GOT3 (cell line): ENCODE results near the gene RBFOX2.

Experiments
- DNase-seq: peaks from one replicate; lab custom pipeline; 2025; ENCODE audit warnings: mixed read lengths; lab: John Stamatoyannopoulos, UW

The RBFOX2 gene

DNA sequence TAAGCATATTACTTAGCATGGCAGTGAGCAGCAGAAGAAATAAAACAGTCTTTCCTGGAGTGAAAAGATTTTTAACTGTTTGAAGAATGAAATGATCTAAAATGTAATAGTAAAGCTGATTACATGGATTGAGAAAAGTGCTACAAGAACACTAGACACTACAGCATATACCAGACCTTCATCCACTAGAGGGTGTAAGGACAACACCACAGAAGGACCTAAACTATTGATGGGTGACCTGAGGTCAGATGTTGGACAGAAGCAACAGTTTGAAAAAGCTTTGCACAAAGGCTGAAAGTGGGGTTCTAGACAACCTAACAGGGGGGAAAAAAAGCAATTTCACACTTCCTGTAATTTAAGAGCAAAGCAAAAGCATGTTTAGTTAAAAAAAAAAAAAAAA is 97.7 kb downstream of the RBFOX2 start:
- no peak for DNase-seq

DNA sequence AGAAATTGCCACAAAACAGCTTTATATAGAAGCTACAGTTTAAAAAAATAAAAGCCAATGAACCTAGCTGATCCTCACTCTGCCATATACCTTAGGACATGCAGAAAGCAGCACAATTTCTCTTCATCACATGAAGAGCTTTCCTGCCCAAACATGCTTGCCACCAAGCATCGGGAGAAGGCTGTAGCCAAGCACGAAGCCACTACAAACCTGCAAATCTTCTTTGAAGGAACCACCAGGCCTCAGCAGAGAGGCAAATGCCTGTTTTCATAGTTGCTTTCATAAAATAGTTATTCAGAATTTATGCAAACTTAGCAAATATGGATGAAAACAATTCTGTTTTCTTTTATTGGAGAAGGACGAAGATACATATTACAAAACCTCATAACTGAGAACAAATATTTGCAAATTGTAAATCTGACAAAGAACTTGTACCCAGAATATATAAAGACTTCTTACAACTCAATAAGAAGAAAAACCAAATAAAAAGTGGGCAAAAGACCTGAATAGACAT is 100.3 kb downstream of the RBFOX2 start:
- DNase-seq, result no peak

DNA sequence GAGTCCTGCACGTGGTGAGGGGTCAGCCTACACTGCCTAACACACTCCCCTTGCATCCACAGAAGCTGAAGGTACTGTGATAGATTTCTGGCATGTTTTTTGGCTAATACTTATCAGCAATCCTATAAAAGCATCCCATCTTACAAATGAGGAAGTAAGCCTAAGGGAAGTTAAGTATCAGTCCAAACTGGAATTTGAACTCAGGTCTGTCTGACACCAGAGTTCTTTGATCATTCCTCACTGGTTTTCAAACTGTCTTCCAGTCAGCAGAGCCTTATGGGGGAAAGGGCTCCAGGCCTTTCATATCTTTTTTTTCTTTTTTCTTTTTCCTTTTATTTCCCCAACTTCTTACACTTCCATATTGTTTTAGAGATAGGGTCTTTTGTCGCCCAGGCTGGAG is 105.6 kb downstream of the RBFOX2 start:
- DNase-seq, result no peak

DNA sequence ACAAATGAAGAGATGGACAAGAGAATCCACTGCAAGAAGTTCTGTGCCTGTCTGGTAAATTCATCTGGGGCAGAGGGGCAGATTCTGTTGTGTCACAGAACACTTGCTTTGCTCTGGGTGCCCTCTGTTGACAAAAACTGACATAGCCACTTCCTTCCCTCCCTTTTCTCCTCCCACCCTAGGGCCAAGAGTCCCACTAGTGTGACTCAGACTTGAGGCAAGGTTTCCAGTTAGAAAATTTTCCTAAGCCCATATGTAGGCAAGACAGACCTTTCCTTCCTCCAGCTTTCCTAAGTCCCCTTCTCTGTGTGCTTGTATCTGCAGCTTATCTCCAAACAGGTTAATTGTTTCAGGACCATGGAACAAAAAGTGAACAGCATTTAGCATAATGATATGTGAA is 106.8 kb downstream of the RBFOX2 start:
- DNase-seq, result peak; percentile 23

DNA sequence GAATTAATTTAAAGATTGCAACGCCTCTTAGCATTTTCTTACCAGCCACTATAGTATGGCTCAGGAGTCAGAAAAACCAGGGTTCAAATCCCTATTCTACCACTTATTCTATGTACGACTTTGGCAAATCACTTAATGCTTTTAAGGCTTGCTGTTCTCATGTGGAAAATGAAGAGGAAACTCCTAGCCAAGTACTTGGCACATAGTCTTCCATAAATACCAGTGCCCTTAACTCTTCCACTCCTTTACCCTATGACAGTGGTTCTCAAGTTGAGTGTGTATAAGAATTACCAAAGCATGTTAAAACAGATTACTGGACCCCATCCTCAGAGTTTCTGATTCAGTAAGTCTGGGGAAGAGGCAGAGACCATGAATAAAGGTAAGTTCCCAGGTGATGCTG is 107.6 kb downstream of the RBFOX2 start:
- DNase-seq, result no peak

DNA sequence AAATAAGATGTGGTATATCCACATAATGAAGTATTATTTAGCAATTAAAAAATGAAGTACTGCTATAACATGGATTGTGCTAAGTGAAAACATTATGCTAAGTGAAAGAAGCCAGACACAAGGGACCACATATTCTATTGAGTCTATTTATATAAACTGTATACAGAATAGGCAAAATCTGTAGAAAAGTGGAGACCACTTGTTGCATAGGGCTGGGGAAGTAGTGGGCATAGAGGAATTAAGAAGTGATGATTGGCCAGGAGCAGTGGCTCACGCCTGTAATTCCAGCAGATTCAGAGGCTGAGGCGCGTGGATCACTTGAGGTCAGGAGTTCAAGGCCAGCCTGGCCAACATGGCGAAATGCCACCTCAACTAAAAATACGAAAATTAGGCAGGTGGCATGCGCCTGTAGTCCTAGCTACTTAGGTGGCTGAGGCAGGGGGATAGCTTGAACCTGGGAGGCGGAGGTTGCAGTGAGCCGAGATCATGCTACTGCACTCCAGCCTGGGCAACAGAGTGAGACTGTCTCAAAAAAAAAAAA is 109.6 kb downstream of the RBFOX2 start:
- no peak for DNase-seq

DNA sequence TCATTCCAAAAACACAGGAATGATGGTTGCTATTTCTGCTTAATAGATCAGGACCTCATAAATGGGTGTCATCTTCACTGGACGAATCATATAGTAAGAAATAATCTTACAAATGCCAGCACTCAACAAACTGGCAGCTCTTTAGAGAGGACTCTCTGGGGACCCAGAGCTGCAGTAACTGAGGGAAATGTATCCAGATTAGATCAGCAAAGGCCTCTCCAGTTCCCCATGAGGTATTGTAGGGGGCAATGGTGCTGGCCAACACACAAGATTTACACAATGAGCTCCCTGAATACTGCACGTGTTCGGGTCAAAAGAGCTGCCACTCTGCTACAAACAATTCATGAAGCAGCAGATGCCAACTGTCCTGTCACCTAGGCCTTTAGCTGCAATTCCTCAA is 110.2 kb downstream of the RBFOX2 start:
- no peak for DNase-seq

DNA sequence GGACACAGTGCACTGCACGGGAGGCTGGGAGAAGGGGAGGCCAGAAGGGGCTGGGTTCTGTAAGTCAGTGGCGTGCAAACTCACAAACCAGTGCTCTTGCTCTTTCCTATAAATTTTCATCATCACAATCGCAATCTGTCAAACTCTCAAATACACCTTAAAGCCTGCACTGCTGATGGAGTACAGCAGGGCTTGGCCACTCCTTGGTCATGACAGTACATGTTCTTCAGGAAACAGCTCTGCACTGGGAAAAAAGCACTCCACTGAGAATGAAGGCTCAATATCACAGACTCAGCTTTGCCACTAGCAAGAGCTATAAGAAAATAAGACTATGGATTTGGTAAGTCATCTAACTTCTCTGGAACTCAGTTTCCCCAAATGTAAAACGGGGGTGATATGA is 111.0 kb downstream of the RBFOX2 start:
- no peak for DNase-seq

DNA sequence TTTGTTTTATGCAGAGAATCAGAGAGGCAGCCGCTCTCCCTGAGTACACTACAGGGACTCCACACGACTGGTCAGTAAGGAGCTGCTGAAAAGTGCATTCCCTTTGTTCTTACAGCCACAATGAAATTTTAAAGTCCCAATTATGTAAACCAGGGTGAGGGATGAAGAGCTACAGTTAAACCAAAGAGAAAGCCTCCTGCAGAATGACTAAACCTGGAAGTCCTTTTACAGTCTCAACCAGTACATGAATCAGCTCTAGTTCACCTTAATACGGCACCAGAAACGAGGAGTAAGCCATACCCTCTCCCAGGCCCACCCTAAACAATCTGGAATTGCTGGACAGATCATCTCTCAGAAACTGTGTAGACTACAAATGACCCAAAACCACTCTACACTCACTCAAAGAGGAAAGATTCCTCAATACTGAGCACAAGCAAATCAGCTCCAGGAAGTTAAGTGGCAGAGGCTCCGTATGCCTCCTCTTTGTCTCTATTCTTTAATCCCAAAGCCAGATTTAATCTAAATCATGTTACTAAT is 113.1 kb downstream of the RBFOX2 start:
- no peak for DNase-seq

DNA sequence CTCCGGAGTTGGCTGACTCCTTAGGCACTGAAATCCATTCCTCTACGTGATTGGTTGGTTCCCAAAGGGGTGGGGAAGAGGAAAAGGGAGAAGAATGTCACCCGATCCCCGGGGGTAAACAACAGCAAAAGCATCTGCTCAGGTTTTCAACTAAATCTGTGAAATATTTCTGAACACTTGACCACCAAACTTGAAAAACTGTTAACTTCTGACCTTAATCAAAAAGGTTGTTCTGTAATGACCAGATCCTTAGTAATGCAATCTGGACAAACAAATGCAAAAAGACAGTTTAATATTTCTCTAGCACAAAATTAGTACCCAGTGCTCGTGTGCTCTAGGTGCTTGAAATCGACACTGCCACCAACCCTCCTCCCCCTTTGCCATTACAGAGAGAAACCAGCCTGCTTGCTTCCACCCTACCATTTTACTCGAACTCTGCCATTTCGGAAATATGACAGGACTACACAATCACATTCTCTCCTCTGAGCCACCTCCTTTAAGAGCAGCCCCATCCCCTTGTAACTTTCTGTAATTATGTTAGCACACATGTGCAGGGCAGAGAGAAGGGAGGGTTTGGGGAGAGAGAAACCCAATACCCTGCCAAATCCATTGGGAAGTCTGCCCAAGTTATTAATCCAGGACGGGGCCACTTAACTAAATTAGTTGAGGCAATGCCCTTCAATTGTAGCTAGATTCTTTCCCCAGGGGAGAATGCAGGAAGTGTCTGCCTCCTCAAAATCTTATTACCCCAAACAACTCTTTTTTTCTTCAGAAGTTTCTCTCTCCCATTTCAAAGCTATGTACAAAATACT is 113.8 kb downstream of the RBFOX2 start:
- DNase-seq, result no peak

DNA sequence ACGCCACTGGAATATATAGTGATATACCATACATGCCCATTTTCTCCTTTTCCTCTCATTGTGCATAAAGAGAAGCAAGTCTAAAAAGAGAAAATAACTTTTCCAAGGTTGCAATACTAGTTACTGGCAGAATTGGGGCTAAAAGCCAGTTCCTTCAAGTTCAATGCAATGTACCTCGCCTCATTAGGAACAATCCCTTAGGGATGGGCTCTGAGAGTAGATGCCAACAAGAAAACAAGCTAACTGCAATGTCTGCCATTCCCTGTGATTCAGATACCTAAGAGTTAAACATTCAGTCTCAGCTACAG is 114.3 kb downstream of the RBFOX2 start:
- no peak for DNase-seq

DNA sequence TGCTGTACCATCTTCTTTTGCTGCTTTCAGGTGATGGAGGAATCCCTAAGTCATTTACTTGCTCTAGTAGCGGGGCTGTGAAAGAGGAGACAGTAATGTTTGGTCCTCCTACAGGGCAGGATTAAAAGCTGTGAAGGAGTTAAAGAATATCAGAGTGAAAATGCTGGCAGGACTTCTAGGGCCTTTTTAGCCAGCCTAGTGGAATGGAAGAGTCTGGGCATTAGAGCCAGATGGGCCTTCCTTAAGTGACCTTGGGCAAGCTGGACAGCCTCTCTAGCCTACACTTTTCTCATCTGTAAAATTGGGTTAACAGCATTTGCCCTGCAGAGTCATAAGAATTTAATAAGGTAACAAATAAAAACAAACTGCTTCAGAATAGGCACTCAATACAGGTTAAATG is 114.7 kb downstream of the RBFOX2 start:
- DNase-seq, result no peak

DNA sequence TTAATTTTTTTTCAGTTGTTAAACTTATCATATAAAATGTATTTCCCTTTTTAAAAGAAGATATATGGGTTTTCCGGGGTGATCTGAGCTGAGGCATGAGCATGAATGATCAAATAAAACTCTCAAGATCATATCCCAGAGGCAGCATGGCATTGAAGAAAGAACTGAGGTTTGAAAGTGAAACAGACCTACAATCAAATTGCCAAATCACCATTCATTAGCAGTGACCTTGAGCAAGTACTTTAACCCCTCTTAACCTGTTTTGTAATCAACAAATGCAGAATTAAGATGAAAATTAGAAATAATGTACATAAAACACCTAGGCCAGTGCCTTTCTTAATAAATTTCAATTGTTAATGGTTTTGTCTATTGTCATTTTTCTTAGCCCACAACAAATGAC is 116.0 kb downstream of the RBFOX2 start:
- no peak for DNase-seq

DNA sequence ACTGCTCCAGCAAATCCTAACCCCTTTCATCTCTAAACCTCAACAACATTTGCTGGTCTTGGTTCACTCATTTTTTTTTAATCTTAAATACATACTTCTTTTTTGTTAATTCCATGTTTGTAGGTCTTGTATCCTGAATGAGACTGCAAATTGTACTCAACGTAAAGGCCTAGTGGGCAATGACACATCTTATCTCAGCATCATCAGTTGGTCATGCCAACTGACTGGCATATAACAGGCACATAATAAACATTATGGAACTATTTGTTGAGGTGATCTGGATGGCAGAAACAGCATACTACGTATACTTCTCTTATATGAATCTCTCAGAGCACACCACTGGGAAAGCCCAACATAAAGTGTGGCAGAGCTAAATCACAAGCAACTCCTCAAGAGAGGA is 116.7 kb downstream of the RBFOX2 start:
- no peak for DNase-seq

DNA sequence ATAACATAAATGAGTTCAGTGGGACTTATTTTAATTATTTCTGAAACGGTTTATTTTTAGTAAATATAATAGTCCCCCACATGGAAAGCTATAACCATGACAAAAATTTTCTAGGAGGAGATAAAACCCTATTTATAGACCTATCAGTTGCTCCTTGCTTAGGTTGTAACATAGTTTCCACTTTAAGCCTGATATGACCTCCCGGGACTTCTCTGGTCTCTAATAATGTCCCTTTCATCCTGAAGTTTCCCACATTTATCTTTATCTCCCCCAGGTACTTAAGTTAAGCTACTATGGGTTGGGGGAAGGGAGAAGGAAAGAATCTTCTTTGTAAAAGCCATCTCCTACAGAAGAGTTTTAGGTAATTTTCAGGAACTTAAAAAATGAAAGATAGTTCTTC is 117.7 kb downstream of the RBFOX2 start:
- DNase-seq, result no peak

DNA sequence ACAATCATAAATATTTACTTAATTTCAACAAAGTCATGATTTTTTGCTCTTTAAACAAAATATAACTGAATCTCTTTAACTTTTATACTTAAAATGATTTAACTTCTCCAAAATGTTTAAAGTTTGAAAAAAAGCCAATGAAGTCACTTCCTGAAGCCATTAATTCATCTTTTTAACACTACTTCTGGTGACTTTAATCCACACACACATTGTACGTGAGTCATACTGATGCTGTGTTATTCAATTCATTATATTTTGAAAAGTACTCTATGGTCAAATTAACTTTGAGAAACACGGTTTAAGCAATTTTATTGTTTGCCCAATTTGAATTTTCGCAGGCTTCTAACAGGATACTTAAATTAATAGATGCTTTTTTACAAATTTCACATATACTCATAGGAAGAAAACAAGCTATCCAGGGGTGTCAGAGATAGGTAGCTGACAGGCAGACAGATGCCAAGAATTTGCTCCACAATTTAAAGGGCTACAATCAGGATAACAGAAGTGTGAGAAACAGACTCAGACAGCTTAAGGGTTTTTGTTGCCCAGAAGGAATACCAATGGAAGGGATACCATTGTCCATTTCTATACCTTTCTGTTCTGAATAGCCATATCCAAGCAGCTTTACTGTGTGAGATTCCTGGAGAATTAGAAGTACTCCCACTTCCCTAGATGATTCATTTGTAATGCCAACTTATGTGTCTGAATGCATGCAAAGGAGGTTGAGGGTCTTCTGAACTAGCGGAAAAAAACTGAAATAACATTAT is 118.4 kb downstream of the RBFOX2 start:
- DNase-seq, result no peak

DNA sequence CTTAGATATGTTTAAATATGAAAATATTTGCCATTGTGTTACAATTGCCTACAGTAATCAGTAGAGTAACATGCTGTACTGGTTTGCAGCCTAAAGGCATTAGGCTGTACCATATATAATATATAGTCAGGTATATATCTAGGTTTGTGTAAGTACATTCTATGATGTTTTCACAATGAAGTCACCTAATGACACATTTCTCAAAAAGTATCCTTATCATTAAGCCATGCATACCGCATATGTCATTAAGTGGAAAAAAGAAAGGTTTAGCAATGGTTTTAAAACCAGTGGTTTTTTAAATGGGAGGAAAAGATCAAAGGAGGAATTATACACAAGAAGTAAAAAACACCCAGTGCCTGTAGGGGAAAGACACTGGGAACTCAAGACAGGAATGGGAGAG is 122.7 kb downstream of the RBFOX2 start:
- no peak for DNase-seq

DNA sequence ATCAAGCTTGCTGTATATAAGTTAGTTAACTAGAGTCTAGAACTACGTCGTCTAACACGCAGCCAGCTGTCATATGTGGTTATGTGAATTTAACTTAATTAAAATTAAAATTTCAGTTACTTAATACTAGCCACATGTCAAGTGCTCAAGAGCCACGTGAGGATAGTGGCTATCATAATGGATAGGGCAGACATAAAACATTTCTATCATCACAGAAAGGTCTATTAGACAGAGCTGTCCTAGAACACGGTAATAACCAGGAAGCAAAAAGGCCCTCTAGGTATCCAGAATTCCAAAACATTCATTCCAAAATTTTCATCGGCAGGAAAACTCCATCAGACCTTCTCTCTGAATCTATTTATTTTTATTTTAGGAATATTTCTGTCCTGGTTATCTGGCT is 123.9 kb downstream of the RBFOX2 start:
- no peak for DNase-seq

DNA sequence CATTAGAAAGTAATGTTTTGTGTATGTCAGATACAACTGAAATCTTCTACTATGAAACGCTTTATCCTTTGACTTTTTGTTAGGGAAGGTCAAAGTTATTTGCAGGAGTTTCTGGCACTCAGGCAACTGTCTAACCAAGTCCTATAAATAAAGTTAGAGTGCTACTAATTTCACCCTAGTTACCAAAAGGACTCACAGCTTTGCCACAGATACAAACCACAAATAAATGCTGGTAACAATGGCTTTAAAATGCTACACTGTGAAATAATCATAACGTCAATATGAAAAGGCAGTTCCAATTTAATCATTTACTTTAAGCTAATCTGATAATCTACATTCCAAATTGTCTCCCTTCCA is 124.3 kb downstream of the RBFOX2 start:
- DNase-seq, result no peak

DNA sequence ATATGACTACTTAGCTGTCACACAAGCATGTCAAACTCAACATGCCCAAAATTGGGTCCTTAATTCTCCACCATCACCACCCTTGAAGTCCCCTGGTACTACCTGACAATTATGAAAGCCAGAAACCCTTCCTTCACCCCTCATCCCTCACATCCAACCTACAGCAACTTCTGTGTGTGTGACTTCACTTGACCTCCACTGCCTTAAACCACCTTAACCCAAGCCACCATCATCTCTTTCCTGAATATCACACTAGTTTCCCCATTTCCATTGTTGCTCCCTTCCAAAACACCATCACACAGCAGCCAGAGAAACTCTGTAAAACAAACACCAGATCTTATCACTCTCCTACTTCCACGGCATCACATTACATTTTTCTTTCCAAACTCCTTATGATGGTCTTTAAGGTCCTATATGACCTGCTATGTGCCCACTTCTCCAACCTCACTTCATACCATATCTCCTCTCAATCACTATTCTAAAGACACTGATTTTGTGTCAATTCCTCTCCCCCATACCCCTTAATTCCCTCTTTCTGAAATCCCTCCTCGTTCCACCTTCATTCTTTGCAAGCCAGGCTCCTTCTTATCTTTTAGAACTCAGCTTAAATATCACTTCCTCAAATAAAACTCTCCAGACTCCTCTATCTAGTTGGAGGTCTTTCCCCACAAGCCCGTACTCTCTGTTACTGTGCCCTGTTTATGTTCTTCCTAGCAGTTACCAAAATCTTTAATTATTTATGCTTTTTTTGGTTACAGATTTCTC is 124.9 kb downstream of the RBFOX2 start:
- no peak for DNase-seq

DNA sequence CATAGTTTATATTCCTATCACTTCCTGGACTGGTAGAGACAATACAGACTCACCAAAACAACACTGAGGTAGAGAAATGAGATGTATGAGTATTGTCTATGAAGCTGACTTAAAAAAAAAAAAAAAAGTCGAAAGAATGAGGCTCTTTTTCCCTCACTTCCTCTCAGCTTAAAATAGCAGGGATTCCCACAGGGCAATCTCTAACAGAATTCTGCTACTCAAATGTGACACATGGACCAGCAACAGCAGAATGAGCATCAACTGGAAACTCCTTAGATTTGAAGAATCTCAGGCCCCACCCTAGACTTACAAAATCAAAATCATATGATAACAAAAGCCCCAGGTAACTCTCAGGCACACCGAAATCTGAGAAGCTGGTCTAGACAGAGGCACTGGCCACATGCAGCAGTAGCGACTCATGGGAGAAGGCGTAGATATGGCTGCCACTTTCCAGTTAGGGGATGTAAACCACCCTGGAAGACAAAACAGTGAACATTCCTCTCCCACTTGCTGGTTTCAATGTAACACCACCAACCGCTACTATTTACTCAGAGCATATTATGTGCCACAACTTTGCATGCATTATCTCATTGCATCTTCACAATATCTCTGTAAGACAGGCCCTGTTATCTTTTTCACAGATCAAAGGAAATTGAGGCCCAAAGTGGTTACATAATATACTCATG is 128.0 kb downstream of the RBFOX2 start:
- no peak for DNase-seq

DNA sequence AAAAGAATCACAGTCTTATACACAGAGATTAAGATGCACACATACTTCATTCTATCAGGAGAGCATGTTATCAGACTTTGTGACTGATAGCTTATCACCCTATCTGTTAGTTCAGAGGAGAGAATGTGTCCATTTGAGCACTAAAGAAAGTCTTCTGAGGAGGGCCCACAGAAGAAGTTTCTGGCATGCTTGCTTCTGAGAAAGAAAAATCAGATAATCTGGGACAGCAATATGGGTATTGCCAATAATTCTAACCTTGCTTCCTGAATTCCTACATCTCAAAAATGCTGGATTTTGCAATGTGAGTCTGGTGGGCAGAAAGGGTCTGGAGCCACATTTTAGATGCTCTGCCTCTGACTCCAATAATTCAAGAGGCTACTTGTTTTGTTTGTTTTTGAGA is 128.9 kb downstream of the RBFOX2 start:
- DNase-seq, result no peak
